GM12878 (cell line): Measurements from ENCODE around the gene SORCS2. TPM values are rescaled to one million over a fixed set of nuclear protein-coding genes. Genes with fewer than 3 reads are reported as not detected.

Experiments used
- ATAC-seq: fragments of 200-7000 bp; cut with Tn5 transposase; 3 replicates; pipeline ENCODE4 v1.9.1; 2020; ENCODE audit warnings: mild to moderate bottlenecking, moderate library complexity
- BruUV-seq: library from RNA; stranded (reverse); fragments of 400-500 nt; replicated peaks from 2 replicates; lab custom pipeline; 2021; lab: Mats Ljungman, UMichigan
- CTCF ChIA-PET: fragments of 300-600 bp; sonication (Branson Sonifier 250); formaldehyde crosslinking; extraction: SDS; loops from one replicate; lab custom pipeline; 2021; ENCODE audit warnings: inconsistent platforms; lab: Yijun Ruan, JAX
- POLR2A ChIA-PET: fragments of 350-600 bp; formaldehyde crosslinking; extraction: SDS; loops from one replicate; lab custom pipeline; 2021; ENCODE audit warnings: inconsistent platforms; lab: Charles Lee
- RAD21 ChIA-PET: fragments of 300-600 bp; sonication (Branson Sonifier 250); formaldehyde crosslinking; loops from one replicate; lab custom pipeline; 2023; ENCODE audit warnings: antibody characterized with exemption; ENCODE audit not compliant: unreplicated experiment; lab: Charles Lee
- SMC1A ChIA-PET: fragments of 300-600 bp; sonication (Branson Sonifier 250); formaldehyde crosslinking; loops from one replicate; lab custom pipeline; 2023; ENCODE audit not compliant: unreplicated experiment, uncharacterized antibody; lab: Charles Lee
- DNase-seq: peaks from one replicate; pipeline ENCODE4 v3.0.0-alpha.2; 2011; ENCODE audit warnings: low read depth, low spot score
- FAIRE-seq: peaks from 3 replicates; lab custom pipeline; 2011; peaks lifted over from hg19 to GRCh38; lab: Jason Lieb, UNC
- H2AFZ ChIP-seq: 2 replicates; pipeline ENCODE4 v1.6.0; 2011; ENCODE audit warnings: low read depth, low read length, control low read depth; ENCODE audit not compliant: control insufficient read depth
- H3K27ac ChIP-seq: 2 replicates; pipeline ENCODE4 v1.5.1; 2011; ENCODE audit warnings: control low read depth; ENCODE audit not compliant: control insufficient read depth, insufficient read depth
- H3K27me3 ChIP-seq, 2 experiments: replicated peaks in 1 of 2; 2 replicates each; pipeline versions ENCODE4 v1.6.0 to v1.6.1; 2011; ENCODE audit warnings: low read length in 1 of 2; ENCODE audit not compliant: control insufficient read depth in 2 of 2, insufficient read depth in 2 of 2
- H3K36me3 ChIP-seq, 2 experiments: 2 replicates each; pipeline ENCODE4 v1.5.1; 2011; ENCODE audit warnings: low read length in 1 of 2; ENCODE audit not compliant: control insufficient read depth in 2 of 2, insufficient read depth in 2 of 2
- H3K4me1 ChIP-seq: 2 replicates; pipeline ENCODE4 v1.6.1; 2011; ENCODE audit warnings: mild to moderate bottlenecking, low read length, moderate library complexity, mixed read lengths; ENCODE audit not compliant: control insufficient read depth, insufficient read depth
- H3K4me2 ChIP-seq: 2 replicates; pipeline ENCODE4 v1.6.0; 2011; ENCODE audit warnings: control low read depth; ENCODE audit not compliant: control insufficient read depth, insufficient read depth
- H3K4me3 ChIP-seq: fragments of 200-600 bp; sonication (generic); 2 replicates; pipeline ENCODE4 v1.5.1; 2016
- H3K79me2 ChIP-seq: 2 replicates; pipeline ENCODE4 v1.6.0; 2011; ENCODE audit warnings: low read length; ENCODE audit not compliant: control insufficient read depth, insufficient read depth
- H3K9ac ChIP-seq: 2 replicates; pipeline ENCODE4 v1.8.0; 2011; ENCODE audit warnings: low read length, control low read depth, mixed read lengths; ENCODE audit not compliant: control insufficient read depth, insufficient read depth
- H3K9me3 ChIP-seq: replicated peaks from 3 replicates; pipeline ENCODE4 v1.5.1; 2011; ENCODE audit warnings: mild to moderate bottlenecking, low read length; ENCODE audit not compliant: control insufficient read depth, insufficient read depth
- H4K20me1 ChIP-seq: 2 replicates; pipeline ENCODE4 v1.6.0; 2011; ENCODE audit not compliant: control insufficient read depth, insufficient read depth
- CBFB ChIP-seq: IDR thresholded peaks from 2 replicates; pipeline ENCODE4 v1.6.1; 2016; ENCODE audit warnings: antibody characterized with exemption, low read depth
- EZH2 ChIP-seq: IDR thresholded peaks from 2 replicates; pipeline ENCODE4 v1.6.1; 2012; ENCODE audit warnings: low read depth, mild to moderate bottlenecking, control low read depth, inconsistent platforms, low read length, borderline replicate concordance; ENCODE audit not compliant: control insufficient read depth
- FOS ChIP-seq: IDR thresholded peaks from 3 replicates; pipeline ENCODE4 v1.6.1; 2011; ENCODE audit warnings: borderline replicate concordance; ENCODE audit not compliant: insufficient read length; ENCODE audit errors: extremely low read depth
- NFYA ChIP-seq: IDR thresholded peaks from 2 replicates; pipeline ENCODE4 v1.6.1; 2011; ENCODE audit warnings: low read depth, mild to moderate bottlenecking, low read length, improper control_type of control experiment, borderline replicate concordance
- NFYB ChIP-seq: IDR thresholded peaks from 2 replicates; pipeline ENCODE4 v1.6.1; 2011; ENCODE audit warnings: low read depth, mild to moderate bottlenecking, low read length, improper control_type of control experiment, moderate library complexity; ENCODE audit not compliant: insufficient read depth
- POLR2AphosphoS5 ChIP-seq: IDR thresholded peaks from 2 replicates; pipeline ENCODE4 v1.6.1; 2011; ENCODE audit warnings: mild to moderate bottlenecking, low read length, inconsistent platforms
- RUNX3 ChIP-seq: IDR thresholded peaks from 2 replicates; pipeline ENCODE4 v1.6.1; 2012; ENCODE audit warnings: low read length, inconsistent platforms
- TAF1 ChIP-seq: IDR thresholded peaks from 2 replicates; pipeline ENCODE4 v1.6.1; 2011; ENCODE audit warnings: mild to moderate bottlenecking, low read depth, low read length, borderline replicate concordance
- ZNF217 ChIP-seq: fragments of 450-650 bp; IDR thresholded peaks from 2 replicates; pipeline ENCODE4 v1.6.1; 2017; ENCODE audit warnings: antibody characterized with exemption, mild to moderate bottlenecking
- WGBS: methylation state at CpG from one replicate; pipeline ENCODE4 v1.1.6; 2016; ENCODE audit warnings: low lambda C conversion rate; ENCODE audit not compliant: insufficient replicate concordance, insufficient coverage; ENCODE audit errors: missing lambda C conversion rate; 5-methylcytosine and 5-hydroxymethylcytosine counted together
- in situ Hi-C: fragments of 300-500 bp; cut with MboI; formaldehyde crosslinking; loops from 9 replicates; pipeline ENCODE4 v1.14.3; 2018; ENCODE audit warnings: mixed read lengths
- intact Hi-C: fragments of 100-400 bp; cut with micrococcal nuclease; formaldehyde crosslinking; loops from one replicate; pipeline ENCODE4 v1.14.2; 2022; ENCODE audit not compliant: unreplicated experiment
- polyA plus RNA-seq, 11 experiments: library from polyadenylated mRNA; depleted of rRNA in 4 of 11; unstranded in 6 of 11; stranded (reverse) in 5 of 11; fragments of >200 nt; fragmentation: Nextera tagmentation in 4 of 11; fragmentation: Illumina TruSeq in 1 of 11; extraction: Ambion mirVana in 4 of 11; extraction: Trizol in 1 of 11; gene quantifications; 1 replicate in 1 of 11; 2 replicates in 10 of 11; pipeline versions ENCODE4 v1.2.1 to v1.2.3, GENCODE V29; 2011 to 2016; ENCODE audit warnings: inconsistent platforms in 2 of 11, missing spikeins in 2 of 11, low read depth in 1 of 11
- total RNA-seq, 4 experiments: library from RNA; depleted of rRNA in 3 of 4; stranded (reverse); fragments of >200 nt in 3 of 4; fragmentation: Illumina TruSeq in 1 of 4; extraction: Trizol in 1 of 4; gene quantifications; 2 replicates each; pipeline versions ENCODE4 v1.2.1 to v1.2.3, GENCODE V29; 2013 to 2021
- TF ChIP-seq, protein P1 (sequence below): fragments of 450-650 bp; formaldehyde crosslinking; IDR thresholded peaks from 2 replicates; pipeline ENCODE4 v1.5.0; 2022; ENCODE audit warnings: mild to moderate bottlenecking, missing genetic modification characterization
- TF ChIP-seq, protein P2 (sequence below): IDR thresholded peaks from 2 replicates; pipeline ENCODE4 v1.6.1; 2011; ENCODE audit warnings: borderline replicate concordance, low read depth, mild to moderate bottlenecking, moderate library complexity, low read length; ENCODE audit not compliant: insufficient read depth, poor library complexity, severe bottlenecking
- TF ChIP-seq, protein P3 (sequence below): IDR thresholded peaks from 2 replicates; pipeline ENCODE4 v1.6.1; 2012; ENCODE audit warnings: low read depth, low read length, improper control_type of control experiment
- TF ChIP-seq, protein P4 (sequence below): IDR thresholded peaks from 2 replicates; pipeline ENCODE4 v1.6.1; 2011; ENCODE audit warnings: mild to moderate bottlenecking, low read depth, low read length, moderate library complexity; ENCODE audit not compliant: insufficient replicate concordance
- TF ChIP-seq, protein P5 (sequence below): IDR thresholded peaks from 2 replicates; pipeline ENCODE4 v1.6.1; 2012; ENCODE audit warnings: low read depth, low read length, improper control_type of control experiment

SORCS2 gene
- total and polyA plus RNA-seq, 10 of the 15 experiments (the other 5 are each of a cell fraction or from before 2014, with no cell fraction given): 0.01 to 0.15 (median 0.05) TPM; not detected in 5

DNA sequence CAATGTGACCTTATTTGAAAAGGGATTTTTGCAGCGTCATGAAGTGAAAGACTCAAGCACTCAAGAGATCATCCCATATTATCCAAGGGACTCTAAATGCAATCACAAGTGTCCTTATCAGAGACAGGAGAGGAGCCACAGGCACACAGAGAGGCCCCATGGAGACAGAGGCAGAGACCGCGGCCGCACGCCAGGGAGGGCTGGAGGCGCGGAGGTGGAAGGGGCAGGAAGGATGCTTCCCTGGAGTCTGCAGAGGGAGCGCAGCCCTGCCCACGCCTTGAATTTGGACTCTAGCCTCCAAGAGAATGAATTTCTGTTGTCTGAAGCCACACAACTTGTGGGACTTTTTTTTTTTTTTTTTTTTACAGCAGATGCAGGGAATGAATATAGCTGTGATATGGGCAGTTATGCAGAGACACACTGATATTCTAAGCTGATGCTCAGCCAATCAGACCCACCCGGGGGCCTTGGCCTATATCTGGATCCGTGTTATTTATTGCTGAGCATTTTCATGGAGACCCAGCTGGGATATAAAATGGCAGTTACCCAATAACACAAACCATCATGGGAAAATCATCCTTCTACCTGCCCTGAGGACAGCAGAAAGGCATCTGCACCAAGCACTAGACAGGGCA, 487.2 kb downstream of the SORCS2 start:
- 65% methylated on average over 11 of the region's 11 CpGs for WGBS
- no peak for FAIRE-seq
- Histone ChIP-seq H3K4me2 (no peak overlapping the region), H3K9ac (no peak overlapping the region), H3K4me1 (no peaks in the 10 kb centered on the region), H4K20me1 (no peaks in the 10 kb centered on the region), H3K27ac (no peak overlapping the region), H3K27me3 (no peaks in the 10 kb centered on the region; a peak in 1 of 4 replicates), H2AFZ (no peak overlapping the region), H3K36me3 (no peaks in the 10 kb centered on the region), H3K9me3 (no peaks in the 10 kb centered on the region; the same call in 2 of the 3 replicates), H3K4me3 (no peak overlapping the region), H3K79me2 (no peaks in the 10 kb centered on the region)
- in situ Hi-C loops: no loop called here
- BruUV-seq: no TSS peak
- ChIA-PET RAD21 (no interaction called here), CTCF (no interaction called here), POLR2A (no interaction called here), SMC1A (no interaction called here)
- ATAC-seq: no peak
- no peak for DNase-seq
- intact Hi-C loops: no loop called here
- no peak for TF ChIP-seq POLR2AphosphoS5
- no peak for TF ChIP-seq FOS
- TF ChIP-seq RUNX3: no peak
- no peak for TF ChIP-seq EZH2
- TF ChIP-seq TAF1: no peak
- TF ChIP-seq, protein P1, sequence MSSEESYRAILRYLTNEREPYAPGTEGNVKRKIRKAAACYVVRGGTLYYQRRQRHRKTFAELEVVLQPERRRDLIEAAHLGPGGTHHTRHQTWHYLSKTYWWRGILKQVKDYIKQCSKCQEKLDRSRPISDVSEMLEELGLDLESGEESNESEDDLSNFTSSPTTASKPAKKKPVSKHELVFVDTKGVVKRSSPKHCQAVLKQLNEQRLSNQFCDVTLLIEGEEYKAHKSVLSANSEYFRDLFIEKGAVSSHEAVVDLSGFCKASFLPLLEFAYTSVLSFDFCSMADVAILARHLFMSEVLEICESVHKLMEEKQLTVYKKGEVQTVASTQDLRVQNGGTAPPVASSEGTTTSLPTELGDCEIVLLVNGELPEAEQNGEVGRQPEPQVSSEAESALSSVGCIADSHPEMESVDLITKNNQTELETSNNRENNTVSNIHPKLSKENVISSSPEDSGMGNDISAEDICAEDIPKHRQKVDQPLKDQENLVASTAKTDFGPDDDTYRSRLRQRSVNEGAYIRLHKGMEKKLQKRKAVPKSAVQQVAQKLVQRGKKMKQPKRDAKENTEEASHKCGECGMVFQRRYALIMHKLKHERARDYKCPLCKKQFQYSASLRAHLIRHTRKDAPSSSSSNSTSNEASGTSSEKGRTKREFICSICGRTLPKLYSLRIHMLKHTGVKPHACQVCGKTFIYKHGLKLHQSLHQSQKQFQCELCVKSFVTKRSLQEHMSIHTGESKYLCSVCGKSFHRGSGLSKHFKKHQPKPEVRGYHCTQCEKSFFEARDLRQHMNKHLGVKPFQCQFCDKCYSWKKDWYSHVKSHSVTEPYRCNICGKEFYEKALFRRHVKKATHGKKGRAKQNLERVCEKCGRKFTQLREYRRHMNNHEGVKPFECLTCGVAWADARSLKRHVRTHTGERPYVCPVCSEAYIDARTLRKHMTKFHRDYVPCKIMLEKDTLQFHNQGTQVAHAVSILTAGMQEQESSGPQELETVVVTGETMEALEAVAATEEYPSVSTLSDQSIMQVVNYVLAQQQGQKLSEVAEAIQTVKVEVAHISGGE (CRISPR knock-in tag): no peak
- TF ChIP-seq, protein P2, sequence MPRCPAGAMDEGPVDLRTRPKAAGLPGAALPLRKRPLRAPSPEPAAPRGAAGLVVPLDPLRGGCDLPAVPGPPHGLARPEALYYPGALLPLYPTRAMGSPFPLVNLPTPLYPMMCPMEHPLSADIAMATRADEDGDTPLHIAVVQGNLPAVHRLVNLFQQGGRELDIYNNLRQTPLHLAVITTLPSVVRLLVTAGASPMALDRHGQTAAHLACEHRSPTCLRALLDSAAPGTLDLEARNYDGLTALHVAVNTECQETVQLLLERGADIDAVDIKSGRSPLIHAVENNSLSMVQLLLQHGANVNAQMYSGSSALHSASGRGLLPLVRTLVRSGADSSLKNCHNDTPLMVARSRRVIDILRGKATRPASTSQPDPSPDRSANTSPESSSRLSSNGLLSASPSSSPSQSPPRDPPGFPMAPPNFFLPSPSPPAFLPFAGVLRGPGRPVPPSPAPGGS: no peak
- TF ChIP-seq, protein P3, sequence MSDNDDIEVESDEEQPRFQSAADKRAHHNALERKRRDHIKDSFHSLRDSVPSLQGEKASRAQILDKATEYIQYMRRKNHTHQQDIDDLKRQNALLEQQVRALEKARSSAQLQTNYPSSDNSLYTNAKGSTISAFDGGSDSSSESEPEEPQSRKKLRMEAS: no peak
- TF ChIP-seq CBFB: no peak
- no peak for TF ChIP-seq NFYA
- no peak for TF ChIP-seq ZNF217
- TF ChIP-seq, protein P4, sequence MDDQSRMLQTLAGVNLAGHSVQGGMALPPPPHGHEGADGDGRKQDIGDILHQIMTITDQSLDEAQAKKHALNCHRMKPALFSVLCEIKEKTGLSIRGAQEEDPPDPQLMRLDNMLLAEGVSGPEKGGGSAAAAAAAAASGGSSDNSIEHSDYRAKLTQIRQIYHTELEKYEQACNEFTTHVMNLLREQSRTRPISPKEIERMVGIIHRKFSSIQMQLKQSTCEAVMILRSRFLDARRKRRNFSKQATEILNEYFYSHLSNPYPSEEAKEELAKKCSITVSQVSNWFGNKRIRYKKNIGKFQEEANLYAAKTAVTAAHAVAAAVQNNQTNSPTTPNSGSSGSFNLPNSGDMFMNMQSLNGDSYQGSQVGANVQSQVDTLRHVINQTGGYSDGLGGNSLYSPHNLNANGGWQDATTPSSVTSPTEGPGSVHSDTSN: no peak
- TF ChIP-seq, protein P5, sequence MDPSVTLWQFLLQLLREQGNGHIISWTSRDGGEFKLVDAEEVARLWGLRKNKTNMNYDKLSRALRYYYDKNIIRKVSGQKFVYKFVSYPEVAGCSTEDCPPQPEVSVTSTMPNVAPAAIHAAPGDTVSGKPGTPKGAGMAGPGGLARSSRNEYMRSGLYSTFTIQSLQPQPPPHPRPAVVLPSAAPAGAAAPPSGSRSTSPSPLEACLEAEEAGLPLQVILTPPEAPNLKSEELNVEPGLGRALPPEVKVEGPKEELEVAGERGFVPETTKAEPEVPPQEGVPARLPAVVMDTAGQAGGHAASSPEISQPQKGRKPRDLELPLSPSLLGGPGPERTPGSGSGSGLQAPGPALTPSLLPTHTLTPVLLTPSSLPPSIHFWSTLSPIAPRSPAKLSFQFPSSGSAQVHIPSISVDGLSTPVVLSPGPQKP: no peak
- TF ChIP-seq NFYB: no peak
